ENCODE data around the gene KIF5A.

GRCh38 chr12:57623385-57623784, 73.5 kb downstream of the KIF5A start:
- no peak for TF ChIP-seq CTCF (IDR thresholded peaks at IDR 0.05; ENCODE audit: extremely low read depth in 1 of 2, insufficient read depth in 1 of 2, low read depth in 1 of 2, low read length in 2 of 2)
- TF ChIP-seq EZH2 (IDR thresholded peaks at IDR 0.05; ENCODE audit: borderline replicate concordance, low read depth, low read length, severe bottlenecking), result no peak
- TF ChIP-seq MAX (IDR thresholded peaks at IDR 0.05; ENCODE audit: insufficient read depth, insufficient read length), result no peak
- no peak for TF ChIP-seq POLR2A (IDR thresholded peaks at IDR 0.05; ENCODE audit: low read depth, low read length)
- TF ChIP-seq POLR2AphosphoS5 (IDR thresholded peaks at IDR 0.05; ENCODE audit: insufficient read depth, low read depth, low read length), result no peak
- TF ChIP-seq FOS (IDR thresholded peaks at IDR 0.05; ENCODE audit: borderline replicate concordance, insufficient read depth, low read length), result no peak

Data from endothelial cell of umbilical vein (primary cell).